Karpas-422 (cell line): ENCODE results near the gene VSIG2. TPM values are rescaled to one million over a fixed set of nuclear protein-coding genes. Genes with fewer than 3 reads are reported as not detected.

ENCODE experiments used
- DNase-seq: peaks from one replicate; pipeline ENCODE4 v3.0.0-alpha.2; 2015
- H2AFZ ChIP-seq: fragments of 200-600 bp; sonication (generic); 2 replicates; pipeline ENCODE4 v1.6.1; 2014; ENCODE audit warnings: antibody characterized with exemption, low read length, mixed read lengths
- H3K27ac ChIP-seq: fragments of 200-600 bp; sonication (generic); 2 replicates; pipeline ENCODE4 v1.5.1; 2014; ENCODE audit warnings: mild to moderate bottlenecking, low read length, moderate library complexity
- H3K27me3 ChIP-seq: fragments of 200-600 bp; sonication (generic); 2 replicates; pipeline ENCODE4 v1.6.1; 2014; ENCODE audit warnings: low read length, mixed read lengths
- H3K36me3 ChIP-seq: fragments of 200-600 bp; sonication (generic); 2 replicates; pipeline ENCODE4 v1.6.1; 2014; ENCODE audit warnings: low read length, mixed read lengths; ENCODE audit not compliant: insufficient read depth
- H3K4me1 ChIP-seq: fragments of 200-600 bp; sonication (generic); 2 replicates; pipeline ENCODE4 v1.6.1; 2014; ENCODE audit warnings: mild to moderate bottlenecking, low read length, mixed read lengths
- H3K4me2 ChIP-seq: fragments of 200-600 bp; sonication (generic); 2 replicates; pipeline ENCODE4 v1.6.1; 2014; ENCODE audit warnings: low read length, low read depth, mild to moderate bottlenecking; ENCODE audit not compliant: poor library complexity, severe bottlenecking
- H3K4me3 ChIP-seq: fragments of 200-600 bp; sonication (generic); 2 replicates; pipeline ENCODE4 v1.5.1; 2014; ENCODE audit warnings: mild to moderate bottlenecking, antibody characterized with exemption, low read length, mixed read lengths
- H3K79me2 ChIP-seq: fragments of 200-600 bp; sonication (generic); 2 replicates; pipeline ENCODE4 v1.6.1; 2014; ENCODE audit warnings: mild to moderate bottlenecking, low read length, mixed read lengths
- H3K9ac ChIP-seq: fragments of 200-600 bp; sonication (generic); 2 replicates; pipeline ENCODE4 v1.6.0; 2014; ENCODE audit warnings: low read length
- H3K9me2 ChIP-seq: fragments of 200-600 bp; sonication (generic), shearing (Covaris generic); replicated peaks from 2 replicates; pipeline ENCODE4 v1.6.0; 2014; ENCODE audit warnings: mild to moderate bottlenecking, low read length, moderate library complexity; ENCODE audit not compliant: insufficient read depth
- H3K9me3 ChIP-seq: fragments of 300-700, 200-600 bp; sonication (generic); 2 replicates; pipeline ENCODE4 v1.6.1; 2014; ENCODE audit warnings: low read length, mixed read lengths
- H4K20me1 ChIP-seq: fragments of 200-600 bp; sonication (generic); 2 replicates; pipeline ENCODE4 v1.6.1; 2014; ENCODE audit warnings: mild to moderate bottlenecking, antibody characterized with exemption, low read length, low read depth; ENCODE audit not compliant: insufficient read depth
- total RNA-seq: library from RNA; depleted of rRNA; stranded (reverse); fragments of >200 nt; shearing (Covaris generic); gene quantifications from 2 replicates; pipeline ENCODE4 v1.2.3, GENCODE V29; 2014; ENCODE audit warnings: low replicate concordance

Gene VSIG2
- total RNA-seq, 1 experiment from 2014 or later, result not detected

GRCh38 chr11:124740277-124740882, 11.7 kb downstream of the VSIG2 start:
- Histone ChIP-seq H3K4me3 (peak overlapping the region; percentile 62), H3K27me3 (no peaks in the 10 kb centered on the region), H3K9ac (peak overlapping the region; percentile 59), H3K9me3 (no peaks in the 10 kb centered on the region), H4K20me1 (no peaks in the 10 kb centered on the region), H3K36me3 (no peaks in the 10 kb centered on the region), H3K79me2 (no peaks in the 10 kb centered on the region), H3K4me1 (peaks cover 25% of the 10 kb centered on the region), H3K4me2 (peak overlapping the region; percentile 73), H3K27ac (no peak overlapping the region), H3K9me2 (no peaks in the 10 kb centered on the region), H2AFZ (0 out of 2 replicates have a peak overlapping the region, but pooled peaks have one; percentile 28)
- DNase-seq, result peak; percentile 59

DNA sequence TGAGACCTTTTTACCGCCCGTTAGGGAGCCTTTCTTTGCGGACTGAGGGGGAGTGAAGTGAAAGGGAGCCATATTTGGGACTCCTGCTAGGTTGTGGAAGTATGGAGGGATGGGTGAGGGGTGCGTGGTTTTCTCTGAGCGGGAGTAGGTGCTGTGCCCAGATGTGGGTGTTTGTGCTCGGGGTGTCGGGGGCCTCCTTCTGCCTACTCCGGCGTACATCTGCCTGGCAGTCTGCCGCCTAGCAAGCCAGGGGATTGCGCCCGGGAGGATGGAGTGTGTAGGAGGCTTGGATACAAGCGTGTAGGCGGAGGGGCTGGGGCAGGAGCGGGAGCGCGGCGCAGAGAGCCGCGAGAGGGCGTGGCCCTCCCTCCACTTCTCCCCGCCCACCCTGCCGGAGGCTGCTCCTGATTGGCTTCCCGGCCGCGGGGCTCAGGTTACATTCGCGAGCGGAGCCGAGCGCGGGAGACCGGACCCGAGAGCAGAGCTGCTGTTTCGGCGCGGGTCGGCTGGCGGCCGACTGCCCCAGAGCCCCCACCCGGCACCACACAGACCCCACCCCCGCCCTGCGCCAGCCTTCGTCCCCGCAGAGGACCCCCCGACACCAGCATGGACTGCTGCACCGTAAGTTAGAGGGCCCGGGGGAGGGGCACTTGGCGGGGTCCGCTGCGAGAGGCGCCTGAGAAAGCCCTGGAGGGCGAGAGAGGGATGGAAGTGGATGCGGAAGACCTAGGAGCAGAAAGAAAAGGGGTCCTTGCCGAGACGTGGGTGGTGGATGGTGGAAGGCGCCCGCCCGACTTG, 12.4 kb downstream of the VSIG2 start, which contains the start of gene NRGN:
Gene NRGN (plus strand): TSS at position 464 of the 798 bp plus-strand sequence. CDS start 143 bp downstream, at position 607.
- Histone ChIP-seq H3K36me3 (no peaks in the 10 kb centered on the region), H3K9ac (peak within 1 kb of the TSS; percentile 59), H3K9me3 (no peaks in the 10 kb centered on the region), H3K79me2 (no peaks in the 10 kb centered on the region), H4K20me1 (no peaks in the 10 kb centered on the region), H3K4me3 (peak within 1 kb of the TSS; percentile 62), H3K27me3 (no peaks in the 10 kb centered on the region), H3K4me1 (peaks cover 25% of the 10 kb centered on the region), H3K27ac (no peak within 1 kb of the TSS), H3K9me2 (no peaks in the 10 kb centered on the region), H2AFZ (0 out of 2 replicates have a peak within 1 kb of the TSS, but pooled peaks have one; percentile 50), H3K4me2 (peak within 1 kb of the TSS; percentile 73)
- DNase-seq, result peak; percentile 92

- H3K4me3 ChIP-seq, result peak overlapping the region; percentile 62; the same call in 1 of the 2 replicates
- no peaks in the 10 kb centered on the region for H3K27me3 ChIP-seq
- no peak overlapping the region for H3K27ac ChIP-seq
- peaks cover 25% of the 10 kb centered on the region for H3K4me1 ChIP-seq
- no peaks in the 10 kb centered on the region for H3K36me3 ChIP-seq
- H3K79me2 ChIP-seq, result no peaks in the 10 kb centered on the region
- no peaks in the 10 kb centered on the region for H3K9me3 ChIP-seq
- H3K9me2 ChIP-seq, result no peaks in the 10 kb centered on the region
- H4K20me1 ChIP-seq, result no peaks in the 10 kb centered on the region
- no peak overlapping the region for H2AFZ ChIP-seq
- H3K9ac ChIP-seq, result no peak overlapping the region
- DNase-seq, result no peak
- peak overlapping the region; percentile 73 for H3K4me2 ChIP-seq
These were observed 13.2 kb downstream of the VSIG2 start for GRCh38 chr11:124738713-124739478.

- no peaks in the 10 kb centered on the region for H3K27me3 ChIP-seq
- DNase-seq, result no peak
- no peaks in the 10 kb centered on the region for H3K36me3 ChIP-seq
- H3K79me2 ChIP-seq, result no peaks in the 10 kb centered on the region
- no peak overlapping the region for H3K4me2 ChIP-seq
- H3K9ac ChIP-seq, result no peak overlapping the region
- peaks cover 23% of the 10 kb centered on the region for H3K4me1 ChIP-seq
- H3K4me3 ChIP-seq, result no peak overlapping the region
- H3K9me3 ChIP-seq, result no peaks in the 10 kb centered on the region
- H3K27ac ChIP-seq, result no peak overlapping the region
- no peak overlapping the region for H2AFZ ChIP-seq
- H4K20me1 ChIP-seq, result no peaks in the 10 kb centered on the region
- H3K9me2 ChIP-seq, result no peaks in the 10 kb centered on the region
These were observed 14.3 kb downstream of the VSIG2 start for GRCh38 chr11:124737638-124738305.

- Histone ChIP-seq H3K4me2 (no peak overlapping the region), H3K4me1 (peaks cover 13% of the 10 kb centered on the region), H2AFZ (no peak overlapping the region)
These were observed 15.3 kb downstream of the VSIG2 start for GRCh38 chr11:124736736-124737135.

DNA sequence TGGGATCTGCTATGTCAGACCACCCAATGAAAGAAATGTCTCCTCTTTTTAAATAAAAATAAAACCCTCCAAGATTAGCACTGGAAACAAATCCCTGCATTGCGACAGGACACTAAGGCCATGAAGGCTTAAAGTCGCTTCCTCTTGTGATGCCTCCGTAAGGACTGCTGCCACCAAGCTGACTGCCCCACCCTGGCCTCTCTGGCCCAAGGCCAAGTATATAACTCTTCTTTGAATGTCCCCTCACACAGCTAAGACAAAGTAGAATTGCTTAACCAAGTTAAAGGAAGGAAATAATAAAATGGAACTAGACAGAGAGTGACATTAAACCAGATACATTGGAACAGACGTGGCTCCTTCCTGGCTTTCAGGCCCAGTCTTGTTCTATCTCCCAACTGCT, 19.8 kb downstream of the VSIG2 start:
- Histone ChIP-seq H3K9me3 (no peaks in the 10 kb centered on the region), H3K4me1 (peaks cover 5% of the 10 kb centered on the region), H3K36me3 (no peaks in the 10 kb centered on the region), H2AFZ (no peak overlapping the region), H4K20me1 (no peaks in the 10 kb centered on the region), H3K9ac (no peak overlapping the region), H3K27ac (no peak overlapping the region), H3K4me2 (no peak overlapping the region), H3K27me3 (no peaks in the 10 kb centered on the region), H3K79me2 (no peaks in the 10 kb centered on the region), H3K9me2 (no peaks in the 10 kb centered on the region), H3K4me3 (no peak overlapping the region)
- no peak for DNase-seq

More at GRCh38 chr11:124736736-124737135, 15.3 kb downstream of the VSIG2 start:
- no peaks in the 10 kb centered on the region for H3K9me2 ChIP-seq
- DNase-seq, result no peak
- no peaks in the 10 kb centered on the region for H3K9me3 ChIP-seq
- H3K9ac ChIP-seq, result no peak overlapping the region
- no peaks in the 10 kb centered on the region for H3K79me2 ChIP-seq
- no peaks in the 10 kb centered on the region for H4K20me1 ChIP-seq
- no peak overlapping the region for H3K4me3 ChIP-seq
- H3K36me3 ChIP-seq, result no peaks in the 10 kb centered on the region
- no peak overlapping the region for H3K27ac ChIP-seq
- no peaks in the 10 kb centered on the region for H3K27me3 ChIP-seq

DNA sequence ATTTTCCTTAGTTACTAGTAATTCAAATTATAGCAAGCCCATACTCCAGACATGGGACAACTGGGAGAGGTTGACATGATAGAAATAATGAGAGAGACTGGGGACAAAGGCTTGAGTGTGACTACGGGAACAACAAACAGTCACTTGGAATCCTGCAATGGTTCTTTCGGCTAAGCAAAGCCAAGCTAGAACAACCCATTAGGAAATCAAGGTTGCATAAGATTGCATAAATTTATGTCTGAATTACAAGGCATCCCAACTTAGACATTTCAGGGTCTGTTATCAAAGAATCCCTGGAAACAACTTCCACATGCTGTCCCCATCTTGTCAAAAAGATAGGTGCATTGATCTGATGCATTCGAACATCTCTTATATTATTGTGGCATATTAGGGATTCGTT, 22.5 kb downstream of the VSIG2 start:
- no peaks in the 10 kb centered on the region for H3K79me2 ChIP-seq
- no peak overlapping the region for H2AFZ ChIP-seq
- no peak for DNase-seq
- H3K4me1 ChIP-seq, result peaks cover 31% of the 10 kb centered on the region
- no peaks in the 10 kb centered on the region for H3K9me3 ChIP-seq
- H3K27ac ChIP-seq, result no peak overlapping the region
- no peaks in the 10 kb centered on the region for H3K36me3 ChIP-seq
- H3K9ac ChIP-seq, result no peak overlapping the region
- no peak overlapping the region for H3K4me3 ChIP-seq
- no peaks in the 10 kb centered on the region for H3K27me3 ChIP-seq
- no peaks in the 10 kb centered on the region for H4K20me1 ChIP-seq
- H3K9me2 ChIP-seq, result no peaks in the 10 kb centered on the region
- no peak overlapping the region for H3K4me2 ChIP-seq
